ENCODE measurements around the gene SOCS1. TPM values are rescaled to one million over a fixed set of nuclear protein-coding genes. Genes with fewer than 3 reads are reported as not detected.

SOCS1 gene
- total and polyA plus RNA-seq, 2 donors (not counting 3 experiments of a cell fraction or from before 2014, with no cell fraction given) = 1.1 to 1.7 TPM

DNA sequence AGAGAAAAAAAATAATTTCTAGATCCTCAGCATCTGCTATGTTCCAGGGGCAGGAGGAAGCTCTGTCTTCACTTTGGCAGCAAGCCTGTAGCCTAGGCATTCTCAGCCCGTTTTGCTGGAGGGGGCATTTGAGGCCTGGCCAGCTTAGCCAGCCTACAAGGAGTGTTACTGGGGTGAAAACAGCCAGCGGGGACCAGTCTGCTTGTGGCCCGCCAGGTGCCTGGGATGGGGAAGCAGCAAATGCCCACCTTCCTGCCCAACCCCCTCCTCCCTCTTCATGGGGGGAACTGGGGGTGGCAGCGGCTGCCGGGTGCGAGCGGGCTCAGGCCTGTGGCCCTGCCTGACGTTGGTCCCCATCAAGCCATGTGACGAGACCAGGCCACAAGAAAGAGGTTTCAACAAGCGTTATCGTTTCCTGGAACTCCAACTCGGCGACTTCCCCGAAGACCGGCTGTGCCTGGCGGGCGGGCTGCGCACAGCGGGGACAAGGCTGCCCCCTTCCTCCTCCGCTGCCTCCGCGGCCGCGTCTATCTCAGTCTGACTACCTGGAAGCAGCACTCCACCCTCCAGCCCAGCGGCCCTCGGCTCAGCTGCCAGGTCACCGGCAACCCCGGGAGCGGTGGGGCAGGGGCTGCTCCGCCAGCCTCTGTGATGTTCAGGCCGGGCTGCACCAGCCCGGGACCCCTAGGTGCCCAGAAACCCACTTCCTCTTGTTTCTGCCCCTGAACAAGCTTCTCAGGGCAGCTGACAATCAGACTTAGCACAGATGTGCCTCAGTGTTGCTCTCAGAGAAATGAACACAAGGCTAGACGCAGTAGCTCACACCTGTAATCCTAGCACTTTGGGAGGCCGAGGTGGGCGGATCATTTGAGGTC, 22.9 kb downstream of the SOCS1 start:
- no peak overlapping the region for H3K27ac ChIP-seq (ENCODE audit: insufficient read depth, low read depth, low read length)

More for the DNA sequence above, 22.9 kb downstream of the SOCS1 start:
- dilution Hi-C loops (cut with MboI; ENCODE audit: extremely low pct_ligation_motif_present, low sequenced_read_pairs) = no loop called here
- BruUV-seq (replicated peaks) = no TSS peak
- Histone ChIP-seq H3K36me3 (ENCODE audit: control insufficient read depth in 2 of 2, extremely low read depth in 1 of 2, insufficient read depth in 2 of 2, low read length in 2 of 2) (no peaks in the 10 kb centered on the region), H3K4me3 (replicated peaks in 1 of 3; ENCODE audit: insufficient read depth in 1 of 3, low read depth in 1 of 3, low read length in 3 of 3) (no peak overlapping the region), H2AFZ (ENCODE audit: low read depth, low read length) (peak overlapping the region; percentile 85), H3K9ac (replicated peaks; ENCODE audit: extremely low read depth, insufficient read depth, low read length) (no peak overlapping the region), H3K9me1 (replicated peaks; ENCODE audit: control insufficient read depth, extremely low read depth, insufficient read depth, low read length) (no peaks in the 10 kb centered on the region), H3K27me3 (ENCODE audit: control insufficient read depth in 2 of 2, insufficient read depth in 2 of 2, low read length in 2 of 2) (no peaks in the 10 kb centered on the region), H3K79me2 (ENCODE audit: control insufficient read depth, insufficient read depth, low read length) (no peaks in the 10 kb centered on the region), H3K4me2 (ENCODE audit: insufficient read depth, low read length) (no peak overlapping the region), H3K9me3 (replicated peaks; ENCODE audit: control insufficient read depth, insufficient read depth, low read length) (no peaks in the 10 kb centered on the region), H3K4me1 (ENCODE audit: control insufficient read depth, extremely low read depth, insufficient read depth, low read length) (no peaks in the 10 kb centered on the region), H4K20me1 (replicated peaks; ENCODE audit: control insufficient read depth, extremely low read depth, insufficient read depth, low read length) (no peaks in the 10 kb centered on the region)
- TF ChIP-seq, protein P1, sequence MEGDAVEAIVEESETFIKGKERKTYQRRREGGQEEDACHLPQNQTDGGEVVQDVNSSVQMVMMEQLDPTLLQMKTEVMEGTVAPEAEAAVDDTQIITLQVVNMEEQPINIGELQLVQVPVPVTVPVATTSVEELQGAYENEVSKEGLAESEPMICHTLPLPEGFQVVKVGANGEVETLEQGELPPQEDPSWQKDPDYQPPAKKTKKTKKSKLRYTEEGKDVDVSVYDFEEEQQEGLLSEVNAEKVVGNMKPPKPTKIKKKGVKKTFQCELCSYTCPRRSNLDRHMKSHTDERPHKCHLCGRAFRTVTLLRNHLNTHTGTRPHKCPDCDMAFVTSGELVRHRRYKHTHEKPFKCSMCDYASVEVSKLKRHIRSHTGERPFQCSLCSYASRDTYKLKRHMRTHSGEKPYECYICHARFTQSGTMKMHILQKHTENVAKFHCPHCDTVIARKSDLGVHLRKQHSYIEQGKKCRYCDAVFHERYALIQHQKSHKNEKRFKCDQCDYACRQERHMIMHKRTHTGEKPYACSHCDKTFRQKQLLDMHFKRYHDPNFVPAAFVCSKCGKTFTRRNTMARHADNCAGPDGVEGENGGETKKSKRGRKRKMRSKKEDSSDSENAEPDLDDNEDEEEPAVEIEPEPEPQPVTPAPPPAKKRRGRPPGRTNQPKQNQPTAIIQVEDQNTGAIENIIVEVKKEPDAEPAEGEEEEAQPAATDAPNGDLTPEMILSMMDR (IDR thresholded peaks at IDR 0.05; ENCODE audit: extremely low read depth in 1 of 2, insufficient read depth in 1 of 2, low read depth in 1 of 2, low read length in 2 of 2) = no peak
- TF ChIP-seq GATA2 (IDR thresholded peaks at IDR 0.05; ENCODE audit: insufficient read depth, insufficient read length, low read depth, low read length) = no peak
- no peak for TF ChIP-seq FOS (IDR thresholded peaks at IDR 0.05; ENCODE audit: borderline replicate concordance, insufficient read depth, low read length)
- no peak for TF ChIP-seq MYC (IDR thresholded peaks at IDR 0.05; ENCODE audit: low read depth, low read length)
- TF ChIP-seq POLR2A (IDR thresholded peaks at IDR 0.05; ENCODE audit: low read depth, low read length) = no peak
- TF ChIP-seq JUN (IDR thresholded peaks at IDR 0.05; ENCODE audit: borderline replicate concordance, insufficient read depth, insufficient read length, low read depth) = no peak
- no peak for TF ChIP-seq POLR2AphosphoS5 (IDR thresholded peaks at IDR 0.05; ENCODE audit: insufficient read depth, low read depth, low read length)
- TF ChIP-seq, protein P2, sequence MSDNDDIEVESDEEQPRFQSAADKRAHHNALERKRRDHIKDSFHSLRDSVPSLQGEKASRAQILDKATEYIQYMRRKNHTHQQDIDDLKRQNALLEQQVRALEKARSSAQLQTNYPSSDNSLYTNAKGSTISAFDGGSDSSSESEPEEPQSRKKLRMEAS (IDR thresholded peaks at IDR 0.05; ENCODE audit: insufficient read depth, insufficient read length) = no peak
- no peak for TF ChIP-seq EZH2 (IDR thresholded peaks at IDR 0.05; ENCODE audit: borderline replicate concordance, low read depth, low read length, severe bottlenecking)
- FAIRE-seq = no peak
- no peak for DNase-seq (ENCODE audit: low read depth, low spot score)
- POLR2A ChIA-PET = no interaction called here
- CTCF ChIA-PET = no interaction called here
- intact Hi-C loops (cut with micrococcal nuclease) = no loop called here
